H9 (cell line): ENCODE results near the gene LMCD1. TPM values are rescaled to one million over a fixed set of nuclear protein-coding genes. Genes with fewer than 3 reads are reported as not detected.

Experiments
- DNase-seq: peaks from one replicate; pipeline ENCODE4 v3.0.0-alpha.2; 2017
- H2AFZ ChIP-seq: one replicate; pipeline ENCODE4 v1.6.1; 2013; ENCODE audit warnings: mild to moderate bottlenecking, low read length, control low read depth, moderate library complexity
- H2AK5ac ChIP-seq: 2 replicates; pipeline ENCODE4 v1.6.1; 2013; ENCODE audit warnings: low read length, control low read depth, mixed read lengths; ENCODE audit not compliant: insufficient read length
- H2BK120ac ChIP-seq: one replicate; pipeline ENCODE4 v1.6.1; 2013; ENCODE audit warnings: low read depth, mild to moderate bottlenecking, low read length, control low read depth, inconsistent platforms; ENCODE audit not compliant: poor library complexity, severe bottlenecking
- H2BK12ac ChIP-seq: 2 replicates; pipeline ENCODE4 v1.6.1; 2013; ENCODE audit warnings: low read length, control low read depth, mixed read lengths, low read depth; ENCODE audit not compliant: insufficient read length
- H2BK15ac ChIP-seq: 2 replicates; pipeline ENCODE4 v1.6.1; 2013; ENCODE audit warnings: low read depth, low read length, control low read depth
- H2BK20ac ChIP-seq: one replicate; pipeline ENCODE4 v1.6.1; 2013; ENCODE audit warnings: low read depth, mild to moderate bottlenecking, low read length, control low read depth, inconsistent platforms; ENCODE audit not compliant: poor library complexity, severe bottlenecking
- H2BK5ac ChIP-seq: 2 replicates; pipeline ENCODE4 v1.6.1; 2013; ENCODE audit warnings: low read length, control low read depth, mixed read lengths; ENCODE audit not compliant: insufficient read length
- H3K14ac ChIP-seq: 2 replicates; pipeline ENCODE4 v1.6.1; 2013; ENCODE audit warnings: low read length, control low read depth; ENCODE audit not compliant: insufficient read depth
- H3K18ac ChIP-seq: 2 replicates; pipeline ENCODE4 v1.6.1; 2013; ENCODE audit warnings: low read depth, mild to moderate bottlenecking, mixed read lengths, low read length, control low read depth; ENCODE audit not compliant: insufficient read length
- H3K23ac ChIP-seq: 2 replicates; pipeline ENCODE4 v1.6.1; 2013; ENCODE audit warnings: low read length, control low read depth, mixed read lengths, low read depth; ENCODE audit not compliant: insufficient read length
- H3K23me2 ChIP-seq: 2 replicates; pipeline ENCODE4 v1.6.1; 2013; ENCODE audit warnings: low read depth, mild to moderate bottlenecking, mixed read lengths, low read length, control low read depth; ENCODE audit not compliant: insufficient read length, poor library complexity, severe bottlenecking
- H3K27ac ChIP-seq: 2 replicates; pipeline ENCODE4 v1.5.1; 2013; ENCODE audit warnings: low read length, control low read depth, mixed read lengths, low read depth; ENCODE audit not compliant: insufficient read length
- H3K27me3 ChIP-seq: 2 replicates; pipeline ENCODE4 v1.6.1; 2013; ENCODE audit warnings: low read length, control low read depth, inconsistent platforms; ENCODE audit not compliant: insufficient read depth
- H3K4ac ChIP-seq: 2 replicates; pipeline ENCODE4 v1.6.1; 2013; ENCODE audit warnings: low read depth, mild to moderate bottlenecking, control low read depth, inconsistent platforms, low read length, moderate library complexity
- H3K4me1 ChIP-seq: 2 replicates; pipeline ENCODE4 v1.6.1; 2013; ENCODE audit warnings: low read length, control low read depth, inconsistent platforms; ENCODE audit not compliant: insufficient read depth
- H3K4me2 ChIP-seq: 2 replicates; pipeline ENCODE4 v1.6.1; 2013; ENCODE audit warnings: low read length, control low read depth, mixed read lengths; ENCODE audit not compliant: insufficient read length, insufficient read depth
- H3K56ac ChIP-seq: 2 replicates; pipeline ENCODE4 v1.6.1; 2013; ENCODE audit warnings: low read depth, mild to moderate bottlenecking, mixed read lengths, low read length, control low read depth; ENCODE audit not compliant: insufficient read length
- H3K79me1 ChIP-seq: 2 replicates; pipeline ENCODE4 v1.6.1; 2013; ENCODE audit warnings: low read depth, mild to moderate bottlenecking, moderate library complexity, low read length, control low read depth, inconsistent platforms; ENCODE audit not compliant: insufficient read depth, poor library complexity, severe bottlenecking
- H3K79me2 ChIP-seq: 2 replicates; pipeline ENCODE4 v1.6.1; 2013; ENCODE audit warnings: low read length, control low read depth, inconsistent platforms; ENCODE audit not compliant: insufficient read depth
- H3K9ac ChIP-seq: 2 replicates; pipeline ENCODE4 v1.6.1; 2013; ENCODE audit warnings: low read length, control low read depth, mixed read lengths; ENCODE audit not compliant: insufficient read length; ENCODE audit errors: extremely low read depth
- H3K9me3 ChIP-seq: one replicate; pipeline ENCODE4 v1.6.1; 2013; ENCODE audit warnings: low read depth, low read length, inconsistent platforms; ENCODE audit not compliant: control insufficient read depth
- H3T11ph ChIP-seq: one replicate; pipeline ENCODE4 v1.6.1; 2013; ENCODE audit warnings: mild to moderate bottlenecking, low read length, control low read depth, inconsistent platforms
- H4K20me1 ChIP-seq: one replicate; pipeline ENCODE4 v1.6.1; 2013; ENCODE audit not compliant: control insufficient read depth, insufficient read length, insufficient read depth
- H4K5ac ChIP-seq: 2 replicates; pipeline ENCODE4 v1.6.1; 2013; ENCODE audit warnings: low read depth, mild to moderate bottlenecking, mixed read lengths, low read length, control low read depth; ENCODE audit not compliant: insufficient read length
- H4K8ac ChIP-seq: replicated peaks from 2 replicates; pipeline ENCODE4 v1.6.1; 2013; ENCODE audit warnings: low read length, control low read depth, mixed read lengths, low read depth; ENCODE audit not compliant: insufficient read length
- H4K91ac ChIP-seq: 2 replicates; pipeline ENCODE4 v1.6.1; 2013; ENCODE audit warnings: low read depth, mild to moderate bottlenecking, moderate library complexity, mixed read lengths, low read length, control low read depth; ENCODE audit not compliant: insufficient read length
- H3K27ac Mint-ChIP-seq, 3 experiments: 2 replicates in 2 of 3; 3 replicates in 1 of 3; pipeline ENCODE4 v1.8.0; 2020 to 2021; ENCODE audit warnings: mixed read lengths in 3 of 3, mild to moderate bottlenecking in 1 of 3, moderate library complexity in 1 of 3
- H3K27me3 Mint-ChIP-seq: 2 replicates; pipeline ENCODE4 v1.8.0; 2021; ENCODE audit warnings: low read depth, mild to moderate bottlenecking, moderate library complexity, mixed read lengths
- H3K36me3 Mint-ChIP-seq, 3 experiments: 2 replicates in 2 of 3; 3 replicates in 1 of 3; pipeline ENCODE4 v1.8.0; 2020 to 2021; ENCODE audit warnings: low read depth in 3 of 3, mixed read lengths in 3 of 3; ENCODE audit not compliant: insufficient read depth in 1 of 3
- H3K4me1 Mint-ChIP-seq, 2 experiments: 2 replicates each; pipeline ENCODE4 v1.8.0; 2020; ENCODE audit warnings: mixed read lengths in 2 of 2
- H3K4me3 Mint-ChIP-seq, 2 experiments: 2 replicates in 1 of 2; 3 replicates in 1 of 2; pipeline ENCODE4 v1.8.0; 2020 to 2021; ENCODE audit warnings: mild to moderate bottlenecking in 2 of 2, mixed read lengths in 2 of 2, moderate library complexity in 1 of 2
- H3K9me3 Mint-ChIP-seq, 2 experiments: 2 replicates in 1 of 2; 3 replicates in 1 of 2; pipeline ENCODE4 v1.8.0; 2020; ENCODE audit warnings: mild to moderate bottlenecking in 2 of 2, mixed read lengths in 2 of 2, moderate library complexity in 1 of 2
- WGBS: extraction: QIAGEN DNeasy Blood & Tissue Kit; methylation state at CpG from one replicate; pipeline ENCODE4 v1.1.7; 2013; ENCODE audit warnings: missing lambda C conversion rate, low lambda C conversion rate, mixed read lengths; ENCODE audit not compliant: insufficient read length; ENCODE audit errors: extremely low coverage; 5-methylcytosine and 5-hydroxymethylcytosine counted together
- total RNA-seq: library from RNA; stranded (reverse); gene quantifications from 2 replicates; pipeline ENCODE4 v1.2.1, GENCODE V29; 2021
- TF ChIP-seq, protein P1 (sequence below): fragments of 200-600 bp; sonication (generic); conservative IDR thresholded peaks from 3 replicates; pipeline ENCODE4 v1.8.0; 2021; ENCODE audit warnings: antibody characterized with exemption, mild to moderate bottlenecking

LMCD1 gene
- total RNA-seq, 1 experiment from 2014 or later = 19.2 TPM

DNA sequence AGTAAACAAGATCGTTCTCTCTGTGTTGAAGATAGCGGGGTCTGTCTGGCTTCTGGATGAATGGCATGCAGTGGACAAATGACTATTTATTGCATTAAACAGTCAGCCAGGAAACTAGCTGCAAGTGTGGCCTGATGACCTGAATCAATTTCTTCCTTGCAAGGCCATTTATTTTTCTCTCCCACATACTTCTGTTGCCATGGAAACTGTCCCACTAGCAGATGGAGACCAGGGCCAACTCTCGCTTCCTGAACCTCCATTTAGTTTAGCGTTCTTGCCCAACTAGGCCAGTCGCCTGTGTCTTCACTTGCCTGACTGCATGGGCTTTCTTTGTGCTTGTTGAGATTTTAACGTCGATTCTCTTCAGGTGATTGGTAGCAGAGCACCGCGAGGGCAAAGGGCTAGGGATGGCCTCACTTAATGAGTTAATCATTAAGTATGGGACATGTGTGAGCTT, 27.6 kb downstream of the LMCD1 start:
- no peak for DNase-seq
- no peak overlapping the region for H3K14ac ChIP-seq
- H2BK15ac ChIP-seq = no peak overlapping the region
- H3K23ac ChIP-seq = no peak overlapping the region
- no peaks in the 10 kb centered on the region for H3K23me2 ChIP-seq
- no peak overlapping the region for H3K27ac ChIP-seq
- no peak overlapping the region for H3K4ac ChIP-seq
- no peak overlapping the region for H3K9ac ChIP-seq
- H2BK120ac ChIP-seq = no peak overlapping the region
- H2AK5ac ChIP-seq = no peak overlapping the region
- no peaks in the 10 kb centered on the region for H3K27me3 ChIP-seq
- H3K56ac ChIP-seq = no peak overlapping the region
- no peaks in the 10 kb centered on the region for H3K79me1 ChIP-seq
- Mint-ChIP-seq H3K4me3 (no peak overlapping the region), H3K27me3 (no peaks in the 10 kb centered on the region), H3K4me1 (peaks cover 27 to 38% of the 10 kb centered on the region in 2 experiments), H3K36me3 (peaks cover 0 to 15% (median 0%) of the 10 kb centered on the region in 3 experiments; a peak in 2 of 7 replicates), H3K9me3 (no peaks in the 10 kb centered on the region), H3K27ac (peak overlapping the region in 1 of 3 experiments; percentile 2; a peak in 3 of 7 replicates)
- no peak overlapping the region for H4K5ac ChIP-seq
- no peak overlapping the region for H4K91ac ChIP-seq
- H3K18ac ChIP-seq = no peak overlapping the region
- no peak overlapping the region for H2BK12ac ChIP-seq
- TF ChIP-seq, protein P1, sequence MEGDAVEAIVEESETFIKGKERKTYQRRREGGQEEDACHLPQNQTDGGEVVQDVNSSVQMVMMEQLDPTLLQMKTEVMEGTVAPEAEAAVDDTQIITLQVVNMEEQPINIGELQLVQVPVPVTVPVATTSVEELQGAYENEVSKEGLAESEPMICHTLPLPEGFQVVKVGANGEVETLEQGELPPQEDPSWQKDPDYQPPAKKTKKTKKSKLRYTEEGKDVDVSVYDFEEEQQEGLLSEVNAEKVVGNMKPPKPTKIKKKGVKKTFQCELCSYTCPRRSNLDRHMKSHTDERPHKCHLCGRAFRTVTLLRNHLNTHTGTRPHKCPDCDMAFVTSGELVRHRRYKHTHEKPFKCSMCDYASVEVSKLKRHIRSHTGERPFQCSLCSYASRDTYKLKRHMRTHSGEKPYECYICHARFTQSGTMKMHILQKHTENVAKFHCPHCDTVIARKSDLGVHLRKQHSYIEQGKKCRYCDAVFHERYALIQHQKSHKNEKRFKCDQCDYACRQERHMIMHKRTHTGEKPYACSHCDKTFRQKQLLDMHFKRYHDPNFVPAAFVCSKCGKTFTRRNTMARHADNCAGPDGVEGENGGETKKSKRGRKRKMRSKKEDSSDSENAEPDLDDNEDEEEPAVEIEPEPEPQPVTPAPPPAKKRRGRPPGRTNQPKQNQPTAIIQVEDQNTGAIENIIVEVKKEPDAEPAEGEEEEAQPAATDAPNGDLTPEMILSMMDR = no peak
- no peaks in the 10 kb centered on the region for H4K20me1 ChIP-seq
- H2BK5ac ChIP-seq = no peak overlapping the region
- no peak overlapping the region for H2AFZ ChIP-seq
- no peaks in the 10 kb centered on the region for H3K4me1 ChIP-seq
- H2BK20ac ChIP-seq = no peak overlapping the region
- WGBS = no CpG with 5 or more reads among the region's 9 CpGs
- no peaks in the 10 kb centered on the region for H3K9me3 ChIP-seq
- no peak overlapping the region for H3K4me2 ChIP-seq
- no peaks in the 10 kb centered on the region for H3K79me2 ChIP-seq
- H4K8ac ChIP-seq = no peak overlapping the region
- H3T11ph ChIP-seq = no peak overlapping the region
